T-helper 22 cell (primary cell): Measurements from ENCODE around the gene XXYLT1.
"Not testable (repeated sequence)": the region's sequence is repeated elsewhere in the genome, so short reads cannot be mapped to it uniquely, and the experiment has no call there.

Source experiments
- DNase-seq: peaks from one replicate; pipeline ENCODE4 v3.0.0-alpha.2; 2020; ENCODE audit warnings: low read depth

The XXYLT1 gene

GRCh38 chr3:195096484-195097330 is 174.3 kb downstream of the XXYLT1 start:
- no peak for DNase-seq

GRCh38 chr3:195096053-195096452 is 174.9 kb downstream of the XXYLT1 start:
- no peak for DNase-seq

DNA sequence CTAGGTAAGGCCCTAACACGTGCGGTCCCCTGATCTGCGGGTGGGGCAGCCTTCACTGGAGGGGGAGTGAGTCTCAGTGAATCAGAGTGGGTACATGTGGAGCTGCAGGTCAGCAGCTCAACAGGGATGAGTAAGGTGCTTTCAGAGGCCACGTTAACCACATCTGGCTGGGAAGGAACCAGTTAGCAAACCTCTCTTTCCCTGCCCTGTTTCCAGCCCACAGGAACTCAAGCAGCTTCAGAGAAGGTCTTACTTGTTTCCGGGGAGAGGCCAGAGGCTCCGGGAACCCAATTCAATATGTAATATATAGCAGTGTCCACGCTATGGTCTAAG is 175.3 kb downstream of the XXYLT1 start:
- no peak for DNase-seq

DNA sequence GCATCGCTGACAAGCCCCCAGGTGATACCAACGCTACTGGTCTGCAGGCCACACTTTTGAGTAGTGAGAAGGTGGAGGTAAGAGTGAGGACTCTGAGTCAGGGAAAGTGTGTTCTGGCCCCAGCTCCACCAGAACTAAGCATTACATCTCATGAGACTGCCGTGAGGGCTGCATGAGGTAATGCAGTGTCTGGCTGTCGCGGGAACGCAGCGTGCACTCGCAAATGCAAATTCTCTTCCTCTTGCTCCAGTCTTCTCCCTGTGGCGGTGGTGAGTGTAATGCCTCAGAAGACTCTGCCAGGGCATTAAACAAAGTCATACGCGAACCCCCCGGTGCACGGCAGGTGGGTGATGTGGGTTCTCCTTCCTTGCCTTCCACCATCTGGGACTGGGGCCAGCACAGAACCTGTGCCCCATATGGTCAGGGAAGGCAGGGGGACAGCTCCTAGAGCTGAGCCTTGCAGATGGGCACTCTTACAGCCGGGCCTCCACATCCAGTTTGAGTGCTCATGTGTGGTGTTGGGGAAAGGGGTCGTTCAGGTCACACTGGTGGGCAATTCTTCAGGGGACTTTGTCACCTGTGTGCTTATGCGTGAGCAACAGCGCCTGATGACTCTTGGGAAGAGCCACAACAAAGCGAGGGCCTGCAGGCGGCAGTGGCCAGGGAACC is 175.8 kb downstream of the XXYLT1 start:
- no peak for DNase-seq

DNA sequence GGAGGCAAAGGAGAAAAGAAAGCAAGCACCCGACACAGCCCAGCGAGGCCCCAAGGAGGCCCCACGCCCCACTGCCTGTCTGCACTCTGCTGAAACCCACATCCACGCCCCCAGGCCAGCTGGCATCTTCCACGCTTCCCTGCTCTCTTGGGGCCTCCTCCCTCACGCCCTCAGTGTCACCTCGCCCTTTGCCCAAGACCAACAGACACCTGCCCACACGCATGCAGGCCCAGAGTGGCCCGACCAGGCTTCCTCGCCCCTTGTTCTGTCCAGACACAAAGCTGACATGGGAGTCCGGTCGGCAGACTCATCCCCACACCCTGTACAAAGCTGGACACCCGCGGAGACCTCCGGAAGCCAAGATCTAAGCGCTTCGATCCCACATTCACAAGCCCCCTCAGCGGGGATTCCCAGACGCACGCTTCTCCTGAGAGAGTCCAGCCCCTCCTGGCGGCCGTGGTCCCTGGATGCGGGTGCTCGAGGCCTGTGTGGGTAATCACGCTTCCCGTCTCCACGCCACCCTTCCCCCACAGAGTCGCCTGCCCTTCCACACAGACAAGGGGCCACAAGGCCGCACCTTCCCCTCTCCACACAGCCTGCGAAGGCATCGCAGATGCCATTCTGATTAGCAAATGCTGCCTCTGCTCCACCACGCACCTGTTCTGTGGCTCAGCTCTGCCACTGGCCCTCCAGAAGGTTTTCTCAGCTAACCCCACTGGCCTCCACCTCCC is 176.6 kb downstream of the XXYLT1 start:
- no peak for DNase-seq

GRCh38 chr3:195093731-195094130 is 177.2 kb downstream of the XXYLT1 start:
- DNase-seq = no peak

DNA sequence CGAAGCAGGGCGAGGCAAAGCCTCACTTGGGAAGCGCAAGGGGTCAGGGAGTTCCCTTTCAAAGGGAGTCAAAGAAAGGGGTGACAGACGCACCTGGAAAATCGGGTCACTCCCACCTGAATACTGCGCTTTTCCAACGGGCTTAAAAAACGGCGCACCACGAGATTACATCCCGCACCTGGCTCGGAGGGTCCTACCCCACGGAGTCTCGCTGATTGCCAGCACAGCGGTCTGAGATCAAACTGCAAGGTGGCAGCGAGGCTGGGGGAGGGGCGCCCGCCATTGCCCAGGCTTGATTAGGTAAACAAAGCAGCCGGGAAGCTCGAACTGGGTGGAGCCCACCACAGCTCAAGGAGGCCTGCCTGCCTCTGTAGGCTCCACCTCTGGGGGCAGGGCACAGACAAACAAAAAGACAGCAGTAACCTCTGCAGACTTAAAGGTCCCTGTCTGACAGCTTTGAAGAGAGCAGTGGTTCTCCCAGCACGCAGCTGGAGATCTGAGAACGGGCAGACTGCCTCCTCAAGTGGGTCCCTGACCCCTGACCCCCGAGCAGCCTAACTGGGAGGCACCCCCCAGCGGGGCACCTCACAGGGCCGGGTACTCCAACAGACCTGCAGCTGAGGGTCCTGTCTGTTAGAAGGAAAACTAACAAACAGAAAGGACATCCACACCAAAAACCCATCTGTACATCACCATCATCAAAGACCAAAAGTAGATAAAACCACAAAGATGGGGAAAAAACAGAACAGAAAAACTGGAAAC is 182.9 kb downstream of the XXYLT1 start:
- not testable (repeated sequence) for DNase-seq

DNA sequence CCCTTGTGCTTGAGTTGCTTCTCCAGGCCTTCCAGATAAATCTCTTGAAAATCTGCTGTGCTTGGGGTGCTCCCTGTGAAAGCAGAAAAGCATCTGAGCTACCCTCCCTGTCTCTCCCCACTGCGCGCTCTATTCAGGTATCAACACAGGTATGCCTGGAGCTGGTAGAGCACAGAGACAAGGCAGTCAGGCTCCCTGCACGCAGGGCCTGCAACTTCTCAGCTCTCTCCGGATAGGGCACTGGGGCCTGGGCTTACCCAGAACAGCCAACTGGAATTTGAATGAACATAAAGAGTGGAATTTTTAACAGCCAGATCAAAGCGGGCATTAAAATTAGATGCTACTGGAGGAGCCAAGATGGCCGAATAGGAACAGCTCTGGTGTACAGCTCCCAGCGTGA is 183.6 kb downstream of the XXYLT1 start:
- DNase-seq = no peak

DNA sequence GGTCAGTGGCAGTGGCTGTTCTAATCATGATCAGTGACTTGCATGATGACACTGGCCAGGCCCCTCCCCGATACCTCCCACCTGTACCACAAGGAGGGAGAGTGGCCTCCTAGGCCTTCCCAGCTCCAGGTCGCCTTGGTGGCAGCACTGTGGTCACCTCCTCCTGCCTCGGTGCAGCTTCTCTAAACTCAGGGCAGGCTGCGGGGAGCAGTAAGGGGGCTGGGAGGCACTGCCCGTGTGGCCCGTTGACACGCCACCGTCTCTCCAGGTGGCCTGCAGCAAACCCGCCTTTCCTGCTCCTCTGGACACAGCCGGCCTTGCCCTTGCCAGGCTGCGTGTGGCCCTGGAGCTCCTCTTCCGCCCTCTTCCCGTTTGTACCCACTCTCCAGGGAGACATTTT is 184.1 kb downstream of the XXYLT1 start:
- no peak for DNase-seq

DNA sequence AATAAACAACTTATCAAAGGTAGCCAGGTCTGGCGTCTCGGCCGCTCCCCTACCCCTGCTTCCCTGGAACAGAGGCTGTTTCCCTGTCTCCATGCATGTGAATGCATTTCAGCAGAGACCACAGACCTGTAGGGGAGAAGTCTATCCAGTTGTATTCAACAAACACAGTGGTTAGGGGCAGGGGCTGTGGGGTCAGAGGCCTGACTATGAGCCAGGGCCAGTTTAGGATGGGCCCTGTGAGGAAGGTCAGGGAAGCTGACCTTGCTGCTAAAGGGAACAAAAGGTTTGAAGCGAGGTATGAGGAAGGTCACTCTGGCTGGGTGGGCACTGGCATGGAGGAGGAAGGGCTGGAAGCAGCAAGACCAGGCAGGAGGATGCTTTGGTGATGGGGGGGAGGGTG is 184.6 kb downstream of the XXYLT1 start:
- no peak for DNase-seq

DNA sequence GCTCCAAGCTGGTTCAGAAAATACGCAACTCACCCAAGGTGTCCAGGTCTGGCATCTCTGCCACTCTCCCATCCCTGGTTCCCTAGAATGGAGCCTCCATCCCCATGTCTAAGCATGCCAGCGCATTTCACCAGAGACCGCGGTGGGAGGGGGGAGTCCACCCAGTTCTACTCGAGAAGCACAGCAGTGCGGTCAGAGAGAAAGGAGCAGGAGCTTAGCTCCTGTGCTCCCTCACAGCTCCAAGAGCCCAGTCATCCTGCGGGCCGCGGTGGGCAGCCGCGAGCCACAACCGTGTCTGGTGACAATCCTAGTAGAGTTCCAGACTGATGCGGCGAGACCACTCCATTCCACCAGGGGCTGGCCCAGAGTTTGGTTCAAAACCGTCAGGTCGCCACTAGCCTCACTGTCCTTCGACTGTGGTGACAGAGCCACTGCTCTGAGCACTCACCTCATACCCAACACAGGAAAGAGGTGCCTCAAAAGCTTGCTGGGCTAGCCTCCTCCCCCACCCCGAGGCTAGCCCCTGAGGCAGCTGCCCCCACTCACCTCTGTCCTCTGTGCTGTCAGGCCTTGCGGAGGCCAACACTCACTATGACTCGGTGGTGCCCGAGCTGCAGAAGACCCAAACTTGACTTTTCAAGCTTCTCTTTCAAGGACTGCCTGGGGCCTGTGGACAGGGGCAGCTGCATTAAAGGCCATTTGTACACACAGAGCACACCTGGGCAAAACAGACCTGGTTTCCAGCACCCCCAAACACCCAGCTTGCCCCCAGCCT is 185.4 kb downstream of the XXYLT1 start:
- no peak for DNase-seq

DNA sequence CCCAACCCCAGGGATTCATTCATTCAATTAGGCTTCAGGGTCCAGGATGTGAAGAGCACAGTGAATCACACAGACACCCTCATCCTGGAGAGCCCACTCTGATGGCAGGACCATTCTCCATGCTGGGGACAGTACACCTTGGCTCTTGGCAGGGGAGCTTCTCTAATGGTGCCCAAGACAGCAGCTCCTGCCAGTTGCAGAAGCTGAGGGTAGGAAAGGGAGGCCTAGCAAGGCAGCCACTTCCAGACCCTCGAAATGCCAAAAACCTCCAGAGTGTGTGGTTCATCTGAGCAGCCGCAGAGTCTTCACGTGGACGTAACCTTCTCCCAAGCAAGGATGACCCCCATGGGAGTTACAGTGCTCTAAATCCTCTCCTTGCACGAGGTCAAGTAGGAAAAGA is 186.2 kb downstream of the XXYLT1 start:
- DNase-seq = no peak

GRCh38 chr3:195083659-195084058 is 187.3 kb downstream of the XXYLT1 start:
- no peak for DNase-seq

- DNase-seq = no peak
Measured at GRCh38 chr3:195082811-195083210, 188.1 kb downstream of the XXYLT1 start.

DNA sequence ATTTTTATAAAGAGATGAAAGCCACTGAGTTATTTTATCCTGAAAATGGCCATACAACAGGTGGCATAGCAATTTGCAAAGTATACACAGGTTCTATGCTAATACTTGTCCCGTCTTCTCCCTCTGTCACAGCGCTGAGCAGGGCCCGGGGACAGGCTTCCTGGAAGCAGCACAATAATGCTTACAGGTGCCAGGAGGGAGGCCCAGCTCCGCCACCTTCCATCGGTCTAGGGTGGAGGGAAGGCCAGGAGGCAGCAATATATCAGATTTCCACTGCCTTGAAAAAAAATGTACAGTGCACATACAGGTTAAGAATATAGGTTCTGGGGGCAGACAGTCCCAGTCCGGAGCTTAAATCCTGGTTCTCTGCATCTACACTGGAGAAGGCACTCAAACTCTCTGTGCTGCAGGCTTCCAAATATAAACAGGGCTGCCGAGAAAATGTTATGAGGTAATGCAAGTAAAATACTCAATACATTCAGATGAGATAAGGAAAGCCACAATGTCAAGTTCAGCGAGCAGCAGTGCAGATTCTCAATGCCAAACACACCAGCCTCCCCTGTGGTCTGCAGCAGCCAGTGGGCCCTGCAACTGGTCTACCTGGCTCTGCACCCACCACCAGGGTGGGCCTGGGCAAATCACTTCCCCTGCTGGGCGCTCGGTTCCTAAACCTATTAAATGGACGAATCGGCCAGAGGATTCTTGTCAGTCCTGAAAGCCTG is 189.6 kb downstream of the XXYLT1 start:
- DNase-seq = no peak

- DNase-seq = no peak
Measured at GRCh38 chr3:195080571-195081151, 190.3 kb downstream of the XXYLT1 start.

DNA sequence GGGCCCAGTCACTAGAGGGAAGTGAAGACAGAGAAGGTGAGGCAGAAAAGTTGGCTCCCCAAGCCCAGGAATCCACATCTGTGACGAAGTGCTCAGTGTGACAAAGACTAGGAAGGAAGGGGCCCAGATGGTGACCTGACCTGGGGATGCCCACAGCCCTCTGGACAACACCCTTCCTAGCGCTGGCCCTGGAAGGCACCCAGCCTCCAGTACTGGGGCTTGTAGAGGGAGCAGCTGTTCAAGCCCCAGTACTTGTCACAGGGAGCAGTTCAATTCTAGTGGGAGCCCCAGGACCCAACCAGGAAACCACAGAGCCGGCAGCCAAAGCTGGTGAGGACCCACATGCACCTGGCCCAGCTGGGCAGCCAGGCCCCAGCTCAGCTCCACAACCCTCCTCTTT is 190.8 kb downstream of the XXYLT1 start:
- DNase-seq = no peak

GRCh38 chr3:195079636-195080035 is 191.3 kb downstream of the XXYLT1 start:
- no peak for DNase-seq

DNA sequence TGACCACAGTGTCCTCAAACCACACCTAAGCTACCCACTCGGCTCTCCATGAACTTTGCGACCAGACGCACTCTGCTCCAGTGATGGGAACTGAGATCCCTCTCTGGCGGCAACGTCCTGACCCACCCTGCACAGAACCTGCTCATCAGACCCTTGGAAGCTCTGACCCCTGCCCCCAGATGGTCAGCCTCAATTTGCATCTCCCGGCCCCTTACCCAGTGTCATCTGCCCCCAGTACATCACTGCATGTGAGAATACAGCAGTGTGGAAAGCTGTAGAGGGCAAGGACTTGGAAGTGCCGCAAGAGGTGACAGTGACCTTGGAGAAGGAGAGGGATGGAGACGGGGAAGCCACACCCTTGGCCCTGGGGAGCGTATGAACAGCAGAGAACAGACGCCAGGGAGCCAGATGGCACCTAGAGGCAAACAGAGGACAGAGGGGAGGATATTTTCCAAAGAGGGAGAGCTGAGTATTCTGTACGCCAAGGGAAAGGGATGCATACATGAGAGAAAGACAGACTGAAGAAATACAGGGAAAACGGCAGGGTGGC is 192.0 kb downstream of the XXYLT1 start:
- DNase-seq = no peak
